HepG2 (cell line): ENCODE measurements around the gene GPR87. TPM values are rescaled to one million over a fixed set of nuclear protein-coding genes. Genes with fewer than 3 reads are reported as not detected.

ENCODE experiments used
- ATAC-seq: fragments of 200-7000 bp; cut with Tn5 transposase; 3 replicates; pipeline ENCODE4 v1.9.1; 2020; ENCODE audit warnings: mild to moderate bottlenecking, moderate library complexity
- BruUV-seq: library from RNA; stranded (reverse); fragments of 400-500 nt; replicated peaks from 2 replicates; lab custom pipeline; 2021; lab: Mats Ljungman, UMichigan
- CTCF ChIA-PET: fragments of 300-600 bp; formaldehyde crosslinking; extraction: SDS; loops from one replicate; lab custom pipeline; 2021; ENCODE audit warnings: low total read pairs, inconsistent platforms, low intra/inter-chr PET ratio; lab: Yijun Ruan, JAX
- POLR2A ChIA-PET: fragments of 350-600 bp; sonication (Branson Sonifier 250); formaldehyde crosslinking; loops from one replicate; lab custom pipeline; 2020; ENCODE audit warnings: antibody characterized with exemption, inconsistent platforms; lab: Yijun Ruan, JAX
- DNase-seq: peaks from one replicate; pipeline ENCODE4 v3.0.0-alpha.2; 2015; ENCODE audit warnings: low spot score
- FAIRE-seq: peaks from 3 replicates; lab custom pipeline; 2011; peaks lifted over from hg19 to GRCh38; lab: Jason Lieb, UNC
- H2AFZ ChIP-seq: one replicate; pipeline ENCODE4 v1.6.1; 2011; ENCODE audit warnings: low read length, inconsistent platforms
- H3K27ac ChIP-seq: fragments of 300-600 bp; 3 replicates; pipeline ENCODE4 v1.8.0; 2011; ENCODE audit warnings: mixed run types, mild to moderate bottlenecking, mixed read lengths, low read length, inconsistent platforms; ENCODE audit not compliant: insufficient read depth; ENCODE audit errors: extremely low read length
- H3K27me3 ChIP-seq, 2 experiments: fragments of 200-600 bp in 1 of 2; 2 replicates in 1 of 2; 3 replicates in 1 of 2; pipeline versions ENCODE4 v1.6.0 to v1.8.0; 2011; ENCODE audit warnings: low read length in 2 of 2, mild to moderate bottlenecking in 2 of 2, moderate library complexity in 2 of 2, inconsistent platforms in 1 of 2; ENCODE audit not compliant: insufficient read depth in 2 of 2, control insufficient read depth in 1 of 2
- H3K36me3 ChIP-seq, 2 experiments: fragments of 200-600 bp in 1 of 2; replicated peaks in 1 of 2; 2 replicates in 1 of 2; 3 replicates in 1 of 2; pipeline versions ENCODE4 v1.5.1 to v1.8.0; 2011; ENCODE audit warnings: low read length in 2 of 2, inconsistent platforms in 1 of 2; ENCODE audit not compliant: insufficient read depth in 2 of 2, control insufficient read depth in 1 of 2
- H3K4me1 ChIP-seq: 2 replicates; pipeline ENCODE4 v1.5.1; 2012; ENCODE audit warnings: low read length, inconsistent platforms; ENCODE audit not compliant: insufficient read depth
- H3K4me2 ChIP-seq: 2 replicates; pipeline ENCODE4 v1.6.0; 2011; ENCODE audit warnings: low read depth, low read length, inconsistent platforms
- H3K4me3 ChIP-seq, 3 experiments: fragments of 200-600 bp in 1 of 3; sonication (generic), shearing (Covaris generic) in 1 of 3; replicated peaks in 1 of 3; 2 replicates each; pipeline ENCODE4 v1.5.1; 2011 to 2016; ENCODE audit warnings: low read length in 3 of 3, inconsistent platforms in 2 of 3, low read depth in 2 of 3, mild to moderate bottlenecking in 2 of 3, control low read depth in 1 of 3, mixed read lengths in 1 of 3; ENCODE audit not compliant: insufficient read depth in 1 of 3
- H3K79me2 ChIP-seq: one replicate; pipeline ENCODE4 v1.6.1; 2011; ENCODE audit warnings: low read length, inconsistent platforms; ENCODE audit not compliant: insufficient read depth
- H3K9ac ChIP-seq: 2 replicates; pipeline ENCODE4 v1.6.0; 2011; ENCODE audit warnings: mild to moderate bottlenecking, low read depth, low read length, inconsistent platforms; ENCODE audit not compliant: insufficient read depth
- H3K9me3 ChIP-seq: 2 replicates; pipeline ENCODE4 v1.5.1; 2012; ENCODE audit warnings: mild to moderate bottlenecking, low read length
- H4K20me1 ChIP-seq: 2 replicates; pipeline ENCODE4 v1.6.0; 2011; ENCODE audit warnings: inconsistent platforms, mild to moderate bottlenecking, low read length, moderate library complexity; ENCODE audit not compliant: insufficient read depth
- ARNTL ChIP-seq: sonication (generic); formaldehyde crosslinking; IDR thresholded peaks from 2 replicates; pipeline ENCODE4 v1.4.0; 2020; ENCODE audit warnings: mild to moderate bottlenecking, missing genetic modification reagents
- ELF3 ChIP-seq: IDR thresholded peaks from 2 replicates; pipeline ENCODE4 v1.6.1; 2016; ENCODE audit warnings: missing genetic modification reagents, missing compliant biosample characterization
- KDM6A ChIP-seq: IDR thresholded peaks from 2 replicates; pipeline ENCODE4 v1.6.1; 2016; ENCODE audit warnings: low read depth
- NR2F6 ChIP-seq, 2 experiments: IDR thresholded peaks; 2 replicates each; pipeline ENCODE4 v1.6.1; 2016; ENCODE audit warnings: antibody characterized with exemption in 1 of 2, mild to moderate bottlenecking in 1 of 2
- POLR2G ChIP-seq: fragments of 200-400 bp; formaldehyde crosslinking; IDR thresholded peaks from 2 replicates; pipeline ENCODE4 v1.6.1; 2018; ENCODE audit warnings: mild to moderate bottlenecking, low read depth, low read length, moderate library complexity
- PPARG ChIP-seq: conservative IDR thresholded peaks from 2 replicates; pipeline ENCODE4 v1.6.1; 2016; ENCODE audit warnings: missing biosample characterization, missing genetic modification reagents
- RXRB ChIP-seq: IDR thresholded peaks from 2 replicates; pipeline ENCODE4 v1.6.1; 2016; ENCODE audit warnings: borderline replicate concordance, missing genetic modification reagents, missing compliant biosample characterization
- SIX4 ChIP-seq: sonication (generic); formaldehyde crosslinking; IDR thresholded peaks from 2 replicates; pipeline ENCODE4 v1.4.0; 2020; ENCODE audit warnings: missing genetic modification reagents
- ZNF205 ChIP-seq: IDR thresholded peaks from 2 replicates; pipeline ENCODE4 v1.6.1; 2018; ENCODE audit warnings: missing biosample characterization, missing genetic modification reagents
- ZNF225 ChIP-seq: sonication (generic); formaldehyde crosslinking; IDR thresholded peaks from 2 replicates; pipeline ENCODE4 v1.4.0; 2020; ENCODE audit warnings: mild to moderate bottlenecking, missing genetic modification reagents
- ZNF468 ChIP-seq: sonication (generic); formaldehyde crosslinking; IDR thresholded peaks from 2 replicates; pipeline ENCODE4 v1.8.0; 2022; ENCODE audit warnings: mild to moderate bottlenecking, moderate library complexity, missing genetic modification reagents
- WGBS: methylation state at CpG from one replicate; pipeline ENCODE4 v1.1.6; 2017; ENCODE audit warnings: low lambda C conversion rate; 5-methylcytosine and 5-hydroxymethylcytosine counted together
- in situ Hi-C: cut with HindIII; loops from 2 replicates; pipeline ENCODE4 v1.10.0; 2017; ENCODE audit warnings: low pct_unique_long_range_greater_than_20kb; ENCODE audit not compliant: extremely low pct_ligation_motif_present
- intact Hi-C: fragments of 100-400 bp; cut with micrococcal nuclease; formaldehyde crosslinking; loops from one replicate; pipeline ENCODE4 v1.10.0; 2022; ENCODE audit not compliant: unreplicated experiment
- polyA plus RNA-seq, 8 experiments: library from polyadenylated mRNA; depleted of rRNA in 3 of 8; stranded (reverse) in 7 of 8; unstranded in 1 of 8; fragments of >200 nt; fragmentation: Illumina TruSeq in 4 of 8; extraction: Trizol in 4 of 8; gene quantifications; 2 replicates each; pipeline versions ENCODE4 v1.2.1 to v1.2.3, GENCODE V29; 2011 to 2016; ENCODE audit warnings: low read depth in 4 of 8, missing spikeins in 1 of 8, mixed read lengths in 1 of 8; ENCODE audit not compliant: insufficient read depth in 1 of 8
- total RNA-seq, 5 experiments: library from RNA; depleted of rRNA; stranded (reverse); fragments of >200 nt; fragmentation: Illumina TruSeq; extraction: Trizol; gene quantifications; 2 replicates each; pipeline ENCODE4 v1.2.3, GENCODE V29; 2016; ENCODE audit warnings: low read depth in 1 of 5
- TF ChIP-seq, protein P1 (sequence below): sonication (generic); formaldehyde crosslinking; IDR thresholded peaks from 2 replicates; pipeline ENCODE4 v1.8.1; 2023; ENCODE audit warnings: missing genetic modification reagents, inconsistent platforms, borderline replicate concordance
- TF ChIP-seq, protein P2 (sequence below): IDR thresholded peaks from 2 replicates; pipeline ENCODE4 v1.6.1; 2018; ENCODE audit warnings: missing genetic modification reagents
- TF ChIP-seq, protein P3 (sequence below): IDR thresholded peaks from 2 replicates; pipeline ENCODE4 v1.6.1; 2016; ENCODE audit warnings: mild to moderate bottlenecking
- TF ChIP-seq, protein P4 (sequence below): sonication (generic); formaldehyde crosslinking; IDR thresholded peaks from 2 replicates; pipeline ENCODE4 v1.5.1; 2020; ENCODE audit warnings: mild to moderate bottlenecking, missing genetic modification reagents, borderline replicate concordance

The GPR87 gene
- total and polyA plus RNA-seq, 2 of the 13 experiments (the other 11 are each of a cell fraction or from before 2014, with no cell fraction given): not detected

DNA sequence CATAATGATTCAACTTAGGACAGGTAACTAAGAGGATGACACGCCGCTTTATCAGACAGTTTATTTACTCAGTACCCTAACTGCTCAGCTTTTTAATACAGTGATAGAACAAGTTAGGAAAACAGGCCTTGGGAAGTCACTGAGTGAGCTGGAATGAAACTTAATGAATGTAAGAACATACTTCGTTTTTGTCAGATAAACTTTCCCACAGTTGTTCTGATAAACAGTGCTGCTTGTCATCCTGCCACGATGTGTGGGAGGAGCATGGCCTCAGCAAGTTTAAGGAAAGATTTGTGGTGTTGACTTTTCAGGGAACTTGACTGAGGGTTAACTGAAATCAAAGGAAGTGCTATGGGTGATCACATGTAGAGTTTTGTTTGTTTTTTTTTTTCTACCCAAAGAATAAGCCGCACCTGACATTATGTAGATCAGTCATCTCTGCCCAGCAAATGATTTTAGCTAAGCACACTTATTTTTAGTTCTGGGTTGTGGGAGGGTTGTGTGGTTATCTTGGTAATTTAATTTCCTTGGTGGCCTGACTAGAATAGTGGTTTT is 32.6 kb downstream of the GPR87 start:
- CTCF ChIA-PET: interaction anchor here (2.5 to 6.6 kb wide), 2 partner anchors 56 to 116 kb away, joined by 18 to 130 read pairs; no protein-coding TSS in a partner anchor
- BruUV-seq: no TSS peak
- TF ChIP-seq NR2F6 (IDR thresholded peaks at IDR 0.05): peak; percentile 52; the same call in 1 of the 2 replicates
- TF ChIP-seq NR2F6 (CRISPR knock-in tag; IDR thresholded peaks at IDR 0.05): peak; percentile 58
- TF ChIP-seq KDM6A (CRISPR knock-in tag): 0 out of 2 replicates have a peak, but pooled peaks have one; percentile 37
- 0 out of 2 replicates have a peak, but pooled peaks have one; percentile 28 for TF ChIP-seq ARNTL (CRISPR knock-in tag)
- no peak for TF ChIP-seq ZNF205 (CRISPR knock-in tag)
- TF ChIP-seq, protein P1, sequence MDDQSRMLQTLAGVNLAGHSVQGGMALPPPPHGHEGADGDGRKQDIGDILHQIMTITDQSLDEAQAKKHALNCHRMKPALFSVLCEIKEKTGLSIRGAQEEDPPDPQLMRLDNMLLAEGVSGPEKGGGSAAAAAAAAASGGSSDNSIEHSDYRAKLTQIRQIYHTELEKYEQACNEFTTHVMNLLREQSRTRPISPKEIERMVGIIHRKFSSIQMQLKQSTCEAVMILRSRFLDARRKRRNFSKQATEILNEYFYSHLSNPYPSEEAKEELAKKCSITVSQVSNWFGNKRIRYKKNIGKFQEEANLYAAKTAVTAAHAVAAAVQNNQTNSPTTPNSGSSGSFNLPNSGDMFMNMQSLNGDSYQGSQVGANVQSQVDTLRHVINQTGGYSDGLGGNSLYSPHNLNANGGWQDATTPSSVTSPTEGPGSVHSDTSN: no peak
- TF ChIP-seq ELF3 (CRISPR knock-in tag): peak; percentile 62
- TF ChIP-seq ZNF225 (CRISPR knock-in tag): no peak
- TF ChIP-seq POLR2G: no peak
- TF ChIP-seq, protein P2, sequence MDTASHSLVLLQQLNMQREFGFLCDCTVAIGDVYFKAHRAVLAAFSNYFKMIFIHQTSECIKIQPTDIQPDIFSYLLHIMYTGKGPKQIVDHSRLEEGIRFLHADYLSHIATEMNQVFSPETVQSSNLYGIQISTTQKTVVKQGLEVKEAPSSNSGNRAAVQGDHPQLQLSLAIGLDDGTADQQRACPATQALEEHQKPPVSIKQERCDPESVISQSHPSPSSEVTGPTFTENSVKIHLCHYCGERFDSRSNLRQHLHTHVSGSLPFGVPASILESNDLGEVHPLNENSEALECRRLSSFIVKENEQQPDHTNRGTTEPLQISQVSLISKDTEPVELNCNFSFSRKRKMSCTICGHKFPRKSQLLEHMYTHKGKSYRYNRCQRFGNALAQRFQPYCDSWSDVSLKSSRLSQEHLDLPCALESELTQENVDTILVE (CRISPR knock-in tag): 0 out of 2 replicates have a peak, but pooled peaks have one; percentile 41
- peak; percentile 84 for TF ChIP-seq RXRB (CRISPR knock-in tag)
- TF ChIP-seq ZNF468 (CRISPR knock-in tag): no peak
- TF ChIP-seq PPARG (CRISPR knock-in tag): peak; percentile 88
- TF ChIP-seq, protein P3, sequence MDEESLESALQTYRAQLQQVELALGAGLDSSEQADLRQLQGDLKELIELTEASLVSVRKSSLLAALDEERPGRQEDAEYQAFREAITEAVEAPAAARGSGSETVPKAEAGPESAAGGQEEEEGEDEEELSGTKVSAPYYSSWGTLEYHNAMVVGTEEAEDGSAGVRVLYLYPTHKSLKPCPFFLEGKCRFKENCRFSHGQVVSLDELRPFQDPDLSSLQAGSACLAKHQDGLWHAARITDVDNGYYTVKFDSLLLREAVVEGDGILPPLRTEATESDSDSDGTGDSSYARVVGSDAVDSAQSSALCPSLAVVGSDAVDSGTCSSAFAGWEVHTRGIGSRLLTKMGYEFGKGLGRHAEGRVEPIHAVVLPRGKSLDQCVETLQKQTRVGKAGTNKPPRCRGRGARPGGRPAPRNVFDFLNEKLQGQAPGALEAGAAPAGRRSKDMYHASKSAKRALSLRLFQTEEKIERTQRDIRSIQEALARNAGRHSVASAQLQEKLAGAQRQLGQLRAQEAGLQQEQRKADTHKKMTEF: peak; percentile 76; the same call in 1 of the 2 replicates
- TF ChIP-seq, protein P4, sequence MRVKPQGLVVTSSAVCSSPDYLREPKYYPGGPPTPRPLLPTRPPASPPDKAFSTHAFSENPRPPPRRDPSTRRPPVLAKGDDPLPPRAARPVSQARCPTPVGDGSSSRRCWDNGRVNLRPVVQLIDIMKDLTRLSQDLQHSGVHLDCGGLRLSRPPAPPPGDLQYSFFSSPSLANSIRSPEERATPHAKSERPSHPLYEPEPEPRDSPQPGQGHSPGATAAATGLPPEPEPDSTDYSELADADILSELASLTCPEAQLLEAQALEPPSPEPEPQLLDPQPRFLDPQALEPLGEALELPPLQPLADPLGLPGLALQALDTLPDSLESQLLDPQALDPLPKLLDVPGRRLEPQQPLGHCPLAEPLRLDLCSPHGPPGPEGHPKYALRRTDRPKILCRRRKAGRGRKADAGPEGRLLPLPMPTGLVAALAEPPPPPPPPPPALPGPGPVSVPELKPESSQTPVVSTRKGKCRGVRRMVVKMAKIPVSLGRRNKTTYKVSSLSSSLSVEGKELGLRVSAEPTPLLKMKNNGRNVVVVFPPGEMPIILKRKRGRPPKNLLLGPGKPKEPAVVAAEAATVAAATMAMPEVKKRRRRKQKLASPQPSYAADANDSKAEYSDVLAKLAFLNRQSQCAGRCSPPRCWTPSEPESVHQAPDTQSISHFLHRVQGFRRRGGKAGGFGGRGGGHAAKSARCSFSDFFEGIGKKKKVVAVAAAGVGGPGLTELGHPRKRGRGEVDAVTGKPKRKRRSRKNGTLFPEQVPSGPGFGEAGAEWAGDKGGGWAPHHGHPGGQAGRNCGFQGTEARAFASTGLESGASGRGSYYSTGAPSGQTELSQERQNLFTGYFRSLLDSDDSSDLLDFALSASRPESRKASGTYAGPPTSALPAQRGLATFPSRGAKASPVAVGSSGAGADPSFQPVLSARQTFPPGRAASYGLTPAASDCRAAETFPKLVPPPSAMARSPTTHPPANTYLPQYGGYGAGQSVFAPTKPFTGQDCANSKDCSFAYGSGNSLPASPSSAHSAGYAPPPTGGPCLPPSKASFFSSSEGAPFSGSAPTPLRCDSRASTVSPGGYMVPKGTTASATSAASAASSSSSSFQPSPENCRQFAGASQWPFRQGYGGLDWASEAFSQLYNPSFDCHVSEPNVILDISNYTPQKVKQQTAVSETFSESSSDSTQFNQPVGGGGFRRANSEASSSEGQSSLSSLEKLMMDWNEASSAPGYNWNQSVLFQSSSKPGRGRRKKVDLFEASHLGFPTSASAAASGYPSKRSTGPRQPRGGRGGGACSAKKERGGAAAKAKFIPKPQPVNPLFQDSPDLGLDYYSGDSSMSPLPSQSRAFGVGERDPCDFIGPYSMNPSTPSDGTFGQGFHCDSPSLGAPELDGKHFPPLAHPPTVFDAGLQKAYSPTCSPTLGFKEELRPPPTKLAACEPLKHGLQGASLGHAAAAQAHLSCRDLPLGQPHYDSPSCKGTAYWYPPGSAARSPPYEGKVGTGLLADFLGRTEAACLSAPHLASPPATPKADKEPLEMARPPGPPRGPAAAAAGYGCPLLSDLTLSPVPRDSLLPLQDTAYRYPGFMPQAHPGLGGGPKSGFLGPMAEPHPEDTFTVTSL: peak; percentile 40; the same call in 1 of the 2 replicates
- TF ChIP-seq SIX4 (CRISPR knock-in tag): no peak

More for the DNA sequence above, 32.6 kb downstream of the GPR87 start:
- Histone ChIP-seq H3K79me2 (no peaks in the 10 kb centered on the region), H3K9ac (no peak overlapping the region), H3K36me3 (no peaks in the 10 kb centered on the region), H4K20me1 (no peaks in the 10 kb centered on the region), H3K9me3 (no peaks in the 10 kb centered on the region), H3K27me3 (no peaks in the 10 kb centered on the region), H3K4me3 (no peak overlapping the region), H3K4me2 (peak overlapping the region; percentile 58), H3K4me1 (peaks cover 23% of the 10 kb centered on the region), H3K27ac (no peak overlapping the region), H2AFZ (no peak overlapping the region)
- peak; percentile 84 for DNase-seq
- FAIRE-seq: peak; percentile 90
- POLR2A ChIA-PET: no interaction called here
- in situ Hi-C loops (loop anchor here (5.0 kb wide), 2 partner anchors 57 to 117 kb away; no protein-coding TSS in a partner anchor), intact Hi-C loops (loop anchor here (1.0 to 5.0 kb wide), 3 partner anchors 57 to 217 kb away; no protein-coding TSS in a partner anchor)
- peak; percentile 83 for ATAC-seq
- 0% methylated on average over 5 of the region's 5 CpGs for WGBS
